ENCODE data around the gene SYNPR.
A peak's percentile ranks its signal among the peaks of the same experiment; 100 is the strongest.
"Not testable (repeated sequence)": the region's sequence is repeated elsewhere in the genome, so short reads cannot be mapped to it uniquely, and the experiment has no call there.

Gene SYNPR

DNA sequence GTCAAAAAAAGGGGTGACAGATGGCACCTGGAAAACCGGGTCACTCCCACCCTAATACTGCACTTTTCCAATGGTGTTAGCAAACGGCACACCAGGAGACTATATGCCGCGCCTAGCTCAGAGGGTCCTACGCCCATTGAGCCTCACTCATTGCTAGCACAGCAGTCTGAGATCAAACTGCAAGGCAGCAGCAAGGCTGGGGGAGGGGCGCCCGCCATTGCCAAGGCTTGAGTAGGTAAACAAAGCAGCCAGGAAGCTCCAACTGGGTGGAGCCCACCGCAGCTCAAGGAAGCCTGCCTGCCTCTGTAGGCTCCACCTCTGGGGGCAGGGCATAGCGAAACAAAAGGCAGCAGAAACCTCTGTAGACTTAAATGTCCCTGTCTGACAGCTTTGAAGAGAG, 22.3 kb upstream of the SYNPR start:
- H3K36me3 ChIP-seq (ENCODE audit: insufficient read depth, low read depth, low read length); H3K27ac ChIP-seq (ENCODE audit: low read length); H3K4me1 ChIP-seq (ENCODE audit: insufficient read depth, low read length); H3K9me3 ChIP-seq (ENCODE audit: insufficient read depth, low read depth, low read length); H3K9ac ChIP-seq (ENCODE audit: low read depth, low read length); H3K27me3 ChIP-seq (ENCODE audit: insufficient read depth, low read length); H3K4me3 ChIP-seq (ENCODE audit: low read length): not testable (repeated sequence)

DNA sequence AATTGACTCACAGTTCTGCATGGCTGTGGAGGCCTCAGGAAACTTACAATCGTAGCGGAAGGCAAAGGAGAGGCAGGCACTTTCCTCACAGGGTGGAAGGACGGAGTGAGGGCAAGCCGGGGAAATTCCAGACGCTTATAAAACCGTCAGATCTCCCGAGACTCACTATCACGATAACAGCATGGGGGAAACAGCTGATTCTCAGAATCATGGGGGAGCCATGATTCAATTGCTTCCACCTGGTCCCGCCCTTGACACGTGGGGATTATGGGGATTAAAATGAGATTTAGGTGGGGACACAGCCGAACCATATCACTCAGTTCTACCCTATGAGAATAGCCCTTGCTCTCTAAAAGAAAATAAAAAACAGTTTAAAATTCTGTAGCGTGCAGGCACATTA, 13.4 kb upstream of the SYNPR start:
- no peak overlapping the region for H3K9ac ChIP-seq (ENCODE audit: low read depth, low read length)
- H3K4me1 ChIP-seq (ENCODE audit: insufficient read depth, low read length) = no peaks in the 10 kb centered on the region
- no peaks in the 10 kb centered on the region for H3K27me3 ChIP-seq (ENCODE audit: insufficient read depth, low read length)
- no peak overlapping the region for H3K4me3 ChIP-seq (ENCODE audit: low read length)
- no peaks in the 10 kb centered on the region for H3K9me3 ChIP-seq (ENCODE audit: insufficient read depth, low read depth, low read length)
- no peaks in the 10 kb centered on the region for H3K36me3 ChIP-seq (ENCODE audit: insufficient read depth, low read depth, low read length)
- no peak overlapping the region for H3K27ac ChIP-seq (ENCODE audit: low read length)

DNA sequence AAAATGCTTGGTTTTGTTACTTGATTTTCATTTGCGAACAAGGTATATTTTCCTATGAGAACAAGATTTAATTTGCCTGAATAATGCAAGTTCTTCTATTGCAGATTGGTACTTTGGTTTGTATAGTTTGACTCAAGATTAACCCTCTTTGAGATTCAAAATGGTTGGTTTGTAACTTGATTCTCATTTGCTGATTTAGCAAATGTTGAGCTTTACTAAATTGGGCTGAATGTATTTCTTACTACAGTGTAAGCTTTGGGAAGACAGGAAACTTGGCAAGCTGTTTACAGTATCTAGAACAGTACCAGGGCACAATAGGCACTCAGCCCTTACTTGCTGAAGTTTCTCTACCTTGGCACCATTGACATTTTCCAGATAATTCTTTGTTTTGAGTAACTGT, 3.7 kb upstream of the SYNPR start:
- no peak overlapping the region for H3K4me3 ChIP-seq (ENCODE audit: low read length)
- no peaks in the 10 kb centered on the region for H3K36me3 ChIP-seq (ENCODE audit: insufficient read depth, low read depth, low read length)

DNA sequence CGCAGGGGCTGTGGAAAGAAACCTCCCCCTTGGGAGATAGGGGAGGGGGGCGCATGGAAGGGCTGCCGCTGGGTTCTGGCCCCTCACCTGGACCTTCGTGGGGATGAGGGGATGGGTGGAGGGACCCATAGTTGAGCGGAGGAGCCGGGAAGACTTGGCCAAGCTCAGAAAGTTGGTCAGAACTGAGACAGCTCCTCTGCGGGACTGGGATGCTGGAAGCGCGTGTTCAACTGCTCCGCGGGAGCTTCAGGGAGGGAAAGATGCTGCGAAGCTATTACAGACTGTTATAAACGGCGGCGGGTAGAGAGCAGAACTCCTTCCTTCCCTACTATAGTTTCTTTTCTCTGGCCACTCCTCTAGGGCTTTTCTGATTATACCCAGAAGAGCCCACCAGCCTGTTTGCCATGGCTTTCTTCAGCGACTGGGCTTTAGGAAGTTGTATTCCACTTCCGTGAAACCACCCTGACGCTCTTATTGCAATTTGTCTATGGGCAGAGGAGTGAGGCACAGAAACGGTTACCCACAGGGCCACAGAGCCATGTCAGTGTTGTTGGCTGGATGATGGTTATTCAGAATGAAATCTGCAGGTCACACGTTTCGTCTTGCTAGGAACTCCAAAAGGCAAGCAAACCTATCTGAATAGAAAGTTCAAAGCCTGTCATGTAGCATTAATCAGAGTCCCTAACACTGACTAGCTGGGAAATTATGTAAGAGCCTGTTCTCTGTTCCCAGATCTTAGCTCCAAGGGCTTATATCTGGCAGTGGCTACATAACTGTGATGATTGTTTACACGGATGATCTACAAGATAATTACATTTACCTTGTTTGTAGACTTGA, 1.1 kb downstream of the SYNPR start:
- Histone ChIP-seq H3K9ac (ENCODE audit: low read depth, low read length) (peak overlapping the region; percentile 47; the same call in 1 of the 2 replicates), H3K27ac (ENCODE audit: low read length) (no peak overlapping the region), H3K4me1 (ENCODE audit: insufficient read depth, low read length) (peaks cover 3% of the 10 kb centered on the region; the same call in 1 of the 2 replicates), H3K4me3 (ENCODE audit: low read length) (peak overlapping the region; percentile 81), H3K36me3 (ENCODE audit: insufficient read depth, low read depth, low read length) (no peaks in the 10 kb centered on the region), H3K27me3 (ENCODE audit: insufficient read depth, low read length) (peaks cover 60% of the 10 kb centered on the region), H3K9me3 (ENCODE audit: insufficient read depth, low read depth, low read length) (no peaks in the 10 kb centered on the region)

More for the DNA sequence above, 3.7 kb upstream of the SYNPR start:
- Histone ChIP-seq H3K9me3 (ENCODE audit: insufficient read depth, low read depth, low read length) (no peaks in the 10 kb centered on the region), H3K4me1 (ENCODE audit: insufficient read depth, low read length) (peaks cover 2% of the 10 kb centered on the region; the same call in 1 of the 2 replicates), H3K9ac (ENCODE audit: low read depth, low read length) (no peak overlapping the region), H3K27ac (ENCODE audit: low read length) (no peak overlapping the region), H3K27me3 (ENCODE audit: insufficient read depth, low read length) (peaks cover 38% of the 10 kb centered on the region)

DNA sequence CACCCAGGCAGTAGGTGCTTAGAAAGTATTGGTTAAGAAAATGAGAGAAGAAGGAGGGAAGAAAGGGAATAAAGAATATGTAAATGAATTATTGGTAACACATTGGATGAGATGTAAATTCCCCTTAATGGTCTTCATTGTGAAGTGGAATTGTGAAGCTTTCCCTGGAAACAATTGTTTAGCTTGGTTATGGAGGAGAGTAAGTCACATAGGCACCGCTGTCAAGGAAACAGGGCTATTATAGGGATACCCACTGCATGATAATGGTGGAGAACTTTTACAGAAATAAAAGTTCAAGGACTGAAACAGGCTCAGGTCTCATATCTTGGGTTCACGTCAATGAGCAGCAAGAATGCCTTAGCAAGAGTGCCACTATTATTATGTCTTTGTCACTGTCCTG, 9.5 kb downstream of the SYNPR start:
- Histone ChIP-seq H3K9me3 (ENCODE audit: insufficient read depth, low read depth, low read length) (no peaks in the 10 kb centered on the region), H3K9ac (ENCODE audit: low read depth, low read length) (no peak overlapping the region), H3K27me3 (ENCODE audit: insufficient read depth, low read length) (no peaks in the 10 kb centered on the region), H3K4me3 (ENCODE audit: low read length) (no peak overlapping the region), H3K4me1 (ENCODE audit: insufficient read depth, low read length) (peaks cover 8% of the 10 kb centered on the region; the same call in 1 of the 2 replicates), H3K36me3 (ENCODE audit: insufficient read depth, low read depth, low read length) (no peaks in the 10 kb centered on the region), H3K27ac (ENCODE audit: low read length) (no peak overlapping the region)

DNA sequence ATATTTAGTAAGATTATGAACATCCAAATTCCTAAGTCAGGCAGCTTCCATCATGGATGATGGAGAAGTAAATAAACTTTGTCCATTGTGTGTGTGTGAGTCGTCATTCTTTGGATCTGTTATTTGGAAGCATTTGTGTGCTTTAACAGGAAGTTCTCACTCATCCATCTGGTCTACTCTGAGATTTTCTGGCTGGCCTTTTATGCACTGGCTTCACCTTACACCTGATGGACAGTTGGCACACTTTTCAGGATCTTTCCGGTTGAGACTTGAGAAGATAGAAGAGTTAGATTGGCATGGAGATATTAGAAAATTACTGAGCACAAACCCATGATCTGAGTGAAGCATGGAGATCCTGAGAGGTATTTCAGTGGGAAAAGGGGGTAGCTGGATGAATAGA, 12.6 kb downstream of the SYNPR start:
- H3K36me3 ChIP-seq (ENCODE audit: insufficient read depth, low read depth, low read length) = no peaks in the 10 kb centered on the region

DNA sequence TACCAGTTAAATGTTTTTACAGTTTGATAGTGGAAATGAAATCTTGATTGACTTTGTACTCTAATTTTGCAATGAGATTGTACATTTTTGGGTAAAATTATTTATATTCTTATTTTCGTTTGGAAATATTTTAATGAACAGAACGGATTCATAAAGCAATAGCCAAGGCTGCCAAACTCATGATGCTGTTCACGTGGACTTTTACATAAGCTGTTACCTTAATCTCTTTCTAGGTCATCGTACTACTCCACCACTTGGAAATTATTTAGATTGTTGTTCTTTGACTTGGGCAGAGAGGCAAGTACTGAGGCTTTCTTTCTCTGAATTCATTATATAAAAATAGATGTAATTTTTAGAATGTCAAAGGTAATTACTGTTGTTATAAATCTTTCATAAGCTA, 16.2 kb downstream of the SYNPR start:
- Histone ChIP-seq H3K36me3 (ENCODE audit: insufficient read depth, low read depth, low read length) (no peaks in the 10 kb centered on the region), H3K9ac (ENCODE audit: low read depth, low read length) (no peak overlapping the region)

More for the DNA sequence above, 12.6 kb downstream of the SYNPR start:
- H3K27ac ChIP-seq (ENCODE audit: low read length) = no peak overlapping the region
- H3K27me3 ChIP-seq (ENCODE audit: insufficient read depth, low read length) = no peaks in the 10 kb centered on the region
- H3K4me3 ChIP-seq (ENCODE audit: low read length) = no peak overlapping the region
- no peaks in the 10 kb centered on the region for H3K9me3 ChIP-seq (ENCODE audit: insufficient read depth, low read depth, low read length)
- H3K4me1 ChIP-seq (ENCODE audit: insufficient read depth, low read length) = peaks cover 8% of the 10 kb centered on the region; the same call in 1 of the 2 replicates
- no peak overlapping the region for H3K9ac ChIP-seq (ENCODE audit: low read depth, low read length)

DNA sequence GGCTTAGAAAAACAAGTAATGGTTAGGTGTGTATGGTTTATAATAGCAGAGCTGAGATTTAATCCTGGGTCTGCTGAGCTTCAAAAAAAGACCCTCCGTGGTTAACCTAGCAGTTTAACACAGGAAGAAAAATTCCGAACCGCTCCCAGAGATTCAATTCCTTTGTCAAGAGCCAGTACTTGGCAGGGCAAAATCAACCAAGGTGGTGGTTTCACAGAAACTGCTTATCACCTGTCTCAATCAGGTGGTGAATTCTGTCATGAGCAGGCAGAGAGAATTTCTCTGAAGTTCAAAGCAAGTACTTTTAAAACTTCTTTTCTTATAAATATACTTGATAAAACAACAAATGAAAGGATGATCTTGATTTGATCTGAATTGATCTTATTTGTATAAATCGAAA, 17.2 kb downstream of the SYNPR start:
- Histone ChIP-seq H3K4me3 (ENCODE audit: low read length) (no peak overlapping the region), H3K9me3 (ENCODE audit: insufficient read depth, low read depth, low read length) (peaks cover 10% of the 10 kb centered on the region; the same call in 1 of the 2 replicates), H3K9ac (ENCODE audit: low read depth, low read length) (no peak overlapping the region), H3K36me3 (ENCODE audit: insufficient read depth, low read depth, low read length) (no peaks in the 10 kb centered on the region), H3K4me1 (ENCODE audit: insufficient read depth, low read length) (no peaks in the 10 kb centered on the region), H3K27ac (ENCODE audit: low read length) (no peak overlapping the region), H3K27me3 (ENCODE audit: insufficient read depth, low read length) (no peaks in the 10 kb centered on the region)

More for the DNA sequence above, 16.2 kb downstream of the SYNPR start:
- H3K27me3 ChIP-seq (ENCODE audit: insufficient read depth, low read length) = no peaks in the 10 kb centered on the region
- no peaks in the 10 kb centered on the region; the same call in 1 of the 2 replicates for H3K4me1 ChIP-seq (ENCODE audit: insufficient read depth, low read length)
- H3K4me3 ChIP-seq (ENCODE audit: low read length) = no peak overlapping the region
- no peak overlapping the region for H3K27ac ChIP-seq (ENCODE audit: low read length)
- peaks cover 10% of the 10 kb centered on the region; the same call in 1 of the 2 replicates for H3K9me3 ChIP-seq (ENCODE audit: insufficient read depth, low read depth, low read length)

DNA sequence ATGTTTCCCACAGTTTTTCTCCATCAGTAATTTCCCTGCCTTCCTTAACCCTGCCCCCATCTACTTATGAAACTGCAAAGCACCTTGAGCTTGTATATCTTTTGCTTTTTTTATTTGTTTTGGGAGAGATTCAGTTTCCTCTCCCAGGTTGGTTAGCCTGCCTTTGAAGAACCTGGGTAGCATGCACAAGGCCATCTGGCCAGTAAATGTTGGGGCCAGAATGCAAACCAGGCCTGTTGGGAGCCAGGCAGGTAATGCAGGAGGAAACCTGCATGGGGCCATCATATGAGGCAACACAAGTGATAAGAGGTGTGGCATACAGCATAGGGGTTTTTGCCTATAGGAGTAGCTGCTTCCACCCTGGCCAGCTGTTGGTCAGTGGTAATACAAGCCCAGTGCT, 17.7 kb downstream of the SYNPR start:
- no peaks in the 10 kb centered on the region for H3K27me3 ChIP-seq (ENCODE audit: insufficient read depth, low read length)
- no peaks in the 10 kb centered on the region for H3K4me1 ChIP-seq (ENCODE audit: insufficient read depth, low read length)
- H3K9ac ChIP-seq (ENCODE audit: low read depth, low read length) = no peak overlapping the region
- no peaks in the 10 kb centered on the region for H3K36me3 ChIP-seq (ENCODE audit: insufficient read depth, low read depth, low read length)
- H3K4me3 ChIP-seq (ENCODE audit: low read length) = no peak overlapping the region
- H3K27ac ChIP-seq (ENCODE audit: low read length) = no peak overlapping the region
- peaks cover 10% of the 10 kb centered on the region; the same call in 1 of the 2 replicates for H3K9me3 ChIP-seq (ENCODE audit: insufficient read depth, low read depth, low read length)

DNA sequence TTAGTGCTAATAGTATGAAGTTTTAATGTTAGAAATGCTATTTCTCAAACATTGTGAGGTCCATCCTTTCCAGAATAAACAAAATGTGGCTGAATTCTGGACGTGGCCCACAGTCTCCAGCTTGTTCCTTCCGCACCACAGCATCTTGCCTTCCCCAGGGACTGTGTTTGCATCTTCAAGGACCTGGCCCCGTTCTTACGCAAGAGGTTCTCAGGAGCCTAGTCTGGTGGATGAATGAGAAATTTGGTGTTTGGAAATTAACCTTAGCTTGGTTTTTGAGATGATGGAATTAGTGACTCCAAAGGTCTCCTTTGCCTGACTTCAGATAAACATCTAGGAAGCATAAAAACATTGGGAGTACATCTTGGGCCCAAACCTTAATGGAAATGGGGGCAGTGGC, 18.1 kb downstream of the SYNPR start:
- H3K9ac ChIP-seq (ENCODE audit: low read depth, low read length) = no peak overlapping the region
- peaks cover 10% of the 10 kb centered on the region; the same call in 1 of the 2 replicates for H3K9me3 ChIP-seq (ENCODE audit: insufficient read depth, low read depth, low read length)
- no peak overlapping the region for H3K4me3 ChIP-seq (ENCODE audit: low read length)
- no peaks in the 10 kb centered on the region for H3K36me3 ChIP-seq (ENCODE audit: insufficient read depth, low read depth, low read length)
- no peaks in the 10 kb centered on the region for H3K4me1 ChIP-seq (ENCODE audit: insufficient read depth, low read length)
- H3K27me3 ChIP-seq (ENCODE audit: insufficient read depth, low read length) = no peaks in the 10 kb centered on the region
- H3K27ac ChIP-seq (ENCODE audit: low read length) = no peak overlapping the region

DNA sequence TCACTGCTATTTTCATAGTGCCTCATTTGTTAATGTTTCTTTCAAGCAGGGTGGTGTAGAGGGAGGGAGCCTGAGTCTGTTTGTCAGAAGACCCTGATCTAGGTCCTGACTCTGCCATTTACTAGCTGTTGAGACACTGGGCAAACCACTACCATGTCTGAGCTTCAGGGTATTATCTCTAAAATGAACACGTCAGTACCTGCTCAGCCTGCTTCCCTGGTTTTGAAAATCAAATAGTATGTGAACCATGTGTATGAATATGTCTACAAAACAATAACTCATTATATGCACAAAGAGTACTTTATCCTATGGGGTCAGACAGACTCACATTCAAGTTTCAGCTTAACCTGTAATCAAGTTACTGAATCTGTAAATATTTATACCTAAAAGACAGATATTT, 25.1 kb downstream of the SYNPR start:
- no peaks in the 10 kb centered on the region for H3K4me1 ChIP-seq (ENCODE audit: insufficient read depth, low read length)
- no peaks in the 10 kb centered on the region for H3K36me3 ChIP-seq (ENCODE audit: insufficient read depth, low read depth, low read length)
- no peak overlapping the region for H3K27ac ChIP-seq (ENCODE audit: low read length)
- no peaks in the 10 kb centered on the region for H3K9me3 ChIP-seq (ENCODE audit: insufficient read depth, low read depth, low read length)
- peaks cover 47% of the 10 kb centered on the region for H3K27me3 ChIP-seq (ENCODE audit: insufficient read depth, low read length)
- no peak overlapping the region for H3K9ac ChIP-seq (ENCODE audit: low read depth, low read length)
- no peak overlapping the region for H3K4me3 ChIP-seq (ENCODE audit: low read length)

DNA sequence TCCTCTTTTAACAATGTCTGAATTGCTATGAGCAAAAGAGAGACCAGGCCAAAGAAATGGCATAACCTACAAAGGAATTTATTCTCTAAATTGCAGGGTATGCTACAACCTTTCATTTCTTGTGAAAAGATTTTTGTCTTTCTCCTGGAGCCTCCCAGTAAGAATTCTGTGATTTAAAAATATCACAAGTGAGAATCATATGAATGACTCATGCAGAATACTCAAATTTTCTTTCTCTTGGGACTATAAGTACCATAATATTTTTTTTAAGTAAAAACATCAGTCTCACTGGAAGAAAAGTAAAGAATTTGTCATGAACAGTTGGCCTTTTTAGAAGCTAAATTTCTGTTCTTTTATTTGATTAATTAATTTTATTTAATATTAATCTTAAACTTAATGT, 26.3 kb downstream of the SYNPR start:
- no peaks in the 10 kb centered on the region for H3K36me3 ChIP-seq (ENCODE audit: insufficient read depth, low read depth, low read length)
- no peak overlapping the region for H3K27ac ChIP-seq (ENCODE audit: low read length)
- H3K9ac ChIP-seq (ENCODE audit: low read depth, low read length) = no peak overlapping the region
- no peaks in the 10 kb centered on the region for H3K9me3 ChIP-seq (ENCODE audit: insufficient read depth, low read depth, low read length)
- H3K4me3 ChIP-seq (ENCODE audit: low read length) = no peak overlapping the region
- H3K4me1 ChIP-seq (ENCODE audit: insufficient read depth, low read length) = no peaks in the 10 kb centered on the region
- peaks cover 59% of the 10 kb centered on the region for H3K27me3 ChIP-seq (ENCODE audit: insufficient read depth, low read length)
